Left renal cortex interstitium (tissue), 4 donors: Measurements from ENCODE around the gene WASHC4. TPM values are rescaled to one million over a fixed set of nuclear protein-coding genes. Genes with fewer than 3 reads are reported as not detected.

Experiments used
- DNase-seq, 4 donors: peaks; one replicate each; pipeline ENCODE4 v3.0.0-alpha.2; 2013; ENCODE audit warnings: low read depth in 4 of 4, low spot score in 2 of 4, missing footprints in 1 of 4
- polyA plus RNA-seq, 4 donors: library from polyadenylated mRNA; unstranded; fragments of 120-200 nt; gene quantifications; one replicate each; pipeline ENCODE4 v1.2.1, GENCODE V29; 2013; ENCODE audit not compliant: insufficient read length in 4 of 4

Gene WASHC4
- polyA plus RNA-seq, 4 donors, result 50.7 to 81.4 (median 57.7) TPM

DNA sequence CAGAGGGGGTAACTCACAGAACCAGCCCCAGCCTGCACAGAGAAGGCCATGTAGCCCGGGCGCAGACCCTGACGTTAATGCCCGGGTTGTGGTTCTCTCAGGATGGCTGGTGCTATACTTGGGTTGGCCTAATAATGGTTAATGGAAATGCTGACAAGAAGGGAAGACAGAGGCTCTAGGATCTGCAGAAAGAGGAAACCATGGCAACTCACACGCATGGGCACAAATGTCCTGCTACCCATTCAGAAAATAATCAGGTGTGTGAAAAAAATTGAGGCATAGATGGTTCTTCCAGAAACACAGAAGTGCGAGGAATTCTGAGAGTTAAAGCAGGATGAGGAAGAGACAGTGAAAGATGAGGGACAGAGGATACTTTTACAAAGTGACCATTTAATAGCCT, 94.7 kb downstream of the WASHC4 start:
- no peak for DNase-seq

DNA sequence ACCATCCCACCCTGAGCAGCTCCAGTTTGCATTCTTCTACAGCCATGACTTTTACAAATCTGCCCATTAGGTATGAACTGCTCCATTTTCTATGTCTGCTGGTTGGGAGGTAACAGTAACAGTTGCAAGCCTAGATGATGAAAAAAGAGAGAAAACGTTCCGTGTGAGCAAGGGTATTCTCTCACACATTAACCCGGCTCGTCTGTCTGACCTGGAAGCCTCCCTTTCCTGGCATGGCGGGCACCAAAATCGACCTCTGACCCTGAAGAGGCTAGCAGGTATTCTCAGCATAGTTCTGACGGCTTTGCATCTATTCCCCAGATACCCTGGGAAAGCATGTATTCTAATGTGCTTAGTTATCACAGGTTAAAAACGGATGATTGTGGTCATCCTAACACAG, 96.6 kb downstream of the WASHC4 start:
- DNase-seq, result no peak

- no peak for DNase-seq
These were observed 97.4 kb downstream of the WASHC4 start for GRCh38 chr12:105204916-105205315.

GRCh38 chr12:105205322-105206048, 98.0 kb downstream of the WASHC4 start:
- no peak for DNase-seq

DNA sequence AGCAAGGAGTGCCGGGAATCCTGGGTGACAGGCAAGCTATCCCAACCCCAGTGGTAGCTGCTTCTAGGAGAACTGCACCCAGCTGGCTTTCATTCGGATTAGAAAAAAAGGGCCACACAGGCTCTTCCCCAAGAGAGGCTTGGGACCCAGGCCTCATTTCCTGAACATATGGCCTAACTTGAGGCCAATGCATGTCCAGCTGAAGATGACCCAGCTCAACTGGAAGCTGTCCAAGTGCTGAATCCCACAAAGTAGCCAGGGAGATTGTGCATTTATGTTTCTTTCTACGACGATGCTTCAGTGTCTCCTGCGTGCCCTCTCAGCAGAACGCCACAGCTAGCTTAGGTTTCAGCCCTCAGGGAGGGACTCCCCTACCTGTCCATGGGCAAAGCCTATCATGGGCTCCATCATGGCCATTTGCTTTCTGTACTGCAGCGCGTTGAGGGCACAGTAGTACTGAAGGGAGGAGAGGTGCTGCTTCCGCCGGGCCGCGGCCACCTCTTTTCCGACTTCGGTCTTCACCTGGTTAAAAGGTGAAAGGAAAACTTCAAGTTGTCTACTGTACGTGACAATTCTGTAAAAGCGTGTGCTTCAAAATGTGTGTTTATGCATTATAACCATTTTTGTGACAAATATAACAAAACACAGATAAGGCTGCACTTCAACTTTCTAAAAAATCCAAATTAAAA, 99.3 kb downstream of the WASHC4 start:
- peak in 1 of 4 donors; percentile 8 for DNase-seq

- DNase-seq, result no peak
These were observed 101.6 kb downstream of the WASHC4 start for GRCh38 chr12:105209091-105209490.

GRCh38 chr12:105212438-105212837, 104.9 kb downstream of the WASHC4 start:
- no peak for DNase-seq

- DNase-seq, result no peak
These were observed 106.6 kb downstream of the WASHC4 start for GRCh38 chr12:105214148-105214547.

GRCh38 chr12:105214670-105215375, 107.3 kb downstream of the WASHC4 start:
- DNase-seq, result no peak

- no peak for DNase-seq
These were observed 110.9 kb downstream of the WASHC4 start for GRCh38 chr12:105218434-105218833.

Other genes starting within 250 kb of the WASHC4 start
- gene SLC41A2, start 149.4 kb upstream of the WASHC4 start, polyA plus RNA-seq, result 1 to 10 TPM; 4.0 to 6.8 (median 5.3) TPM
- gene NOPCHAP1, start 121.4 kb upstream of the WASHC4 start, polyA plus RNA-seq, result 10 to 100 TPM; 10.4 to 14.2 (median 12.5) TPM
- 1 to 10 TPM in 2 of 4 donors, under 1 TPM in 2; 0.72 to 1.5 (median 1.2) TPM for gene ALDH1L2, start 23.3 kb upstream of the WASHC4 start, polyA plus RNA-seq
- 100 to 1,000 TPM in 2 of 4 donors, 10 to 100 TPM in 2; 67.2 to 111 (median 89.9) TPM for gene APPL2, start 128.4 kb downstream of the WASHC4 start, polyA plus RNA-seq
- 10 to 100 TPM; 75.2 to 81.6 (median 76.9) TPM for gene C12orf75, start 223.0 kb downstream of the WASHC4 start, polyA plus RNA-seq